DMS153 treated with DMSO at 0.1 percent for 48 hours (cell line): ENCODE results near the gene TNNT3.

ENCODE experiments used
- DNase-seq: peaks from one replicate; lab custom pipeline; 2025; ENCODE audit not compliant: unreplicated experiment; lab: John Stamatoyannopoulos, UW

Gene TNNT3

DNA sequence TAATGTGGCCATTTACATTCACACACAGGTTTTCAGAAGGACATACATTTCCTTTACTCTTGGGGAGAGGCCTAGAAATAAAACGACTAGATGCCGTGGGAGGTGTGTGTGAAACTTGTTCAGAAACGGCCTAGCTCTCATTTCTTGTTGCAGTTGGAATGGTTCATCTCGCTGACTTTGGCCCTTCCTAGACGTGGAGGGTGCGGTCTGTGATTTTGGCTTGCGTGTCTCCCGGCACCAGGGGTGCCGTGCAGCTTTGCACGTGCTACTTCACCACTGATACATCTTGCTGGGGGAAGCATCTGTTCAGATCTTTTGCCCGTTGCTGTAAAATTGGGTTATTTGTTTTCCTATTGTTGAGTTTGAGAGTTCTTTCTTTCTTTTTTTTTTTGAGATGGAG lies 24.7 kb upstream of the TNNT3 start:
- DNase-seq = no peak

- DNase-seq = no peak
Observed at GRCh38 chr11:1896468-1896867, 23.0 kb upstream of the TNNT3 start.

DNA sequence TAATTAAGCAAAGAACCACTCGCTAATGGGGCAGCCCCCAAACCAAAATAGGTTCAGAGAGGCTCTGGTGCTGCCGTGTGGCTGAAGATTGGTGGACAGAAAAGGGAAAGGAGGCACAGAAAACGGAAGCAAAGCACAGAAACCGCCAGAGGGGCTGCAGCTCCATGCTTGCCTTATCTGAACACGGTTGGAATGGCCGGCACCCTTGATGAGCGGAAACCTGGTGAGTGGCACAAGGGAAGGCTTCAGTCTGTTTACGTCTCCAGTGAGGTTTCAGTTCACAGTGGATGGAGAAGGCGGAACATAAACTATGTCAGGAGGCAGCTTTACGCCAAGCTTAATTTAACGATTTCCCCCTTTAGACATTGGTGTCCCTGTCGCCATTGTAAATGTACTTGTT lies 22.6 kb upstream of the TNNT3 start:
- no peak for DNase-seq

DNA sequence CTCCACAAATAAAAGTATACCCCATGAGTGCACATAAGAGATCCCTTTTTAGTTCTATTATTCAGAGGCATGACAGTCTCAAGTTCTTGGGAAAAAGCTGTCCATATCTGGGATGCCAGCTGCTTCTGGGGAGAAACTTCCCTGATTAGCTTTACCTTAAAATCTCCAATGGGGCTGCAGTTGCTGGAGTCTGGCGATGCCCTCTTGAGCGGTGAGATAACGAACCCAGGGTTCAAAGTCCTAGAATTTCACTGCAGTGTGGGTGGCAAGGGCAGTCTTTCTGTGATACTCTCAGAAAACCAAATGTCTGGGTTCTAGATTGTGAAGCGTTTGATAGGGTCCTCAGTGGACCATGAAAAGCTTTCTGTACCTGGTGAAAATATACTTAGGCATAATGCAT lies 20.4 kb upstream of the TNNT3 start:
- DNase-seq = no peak

DNA sequence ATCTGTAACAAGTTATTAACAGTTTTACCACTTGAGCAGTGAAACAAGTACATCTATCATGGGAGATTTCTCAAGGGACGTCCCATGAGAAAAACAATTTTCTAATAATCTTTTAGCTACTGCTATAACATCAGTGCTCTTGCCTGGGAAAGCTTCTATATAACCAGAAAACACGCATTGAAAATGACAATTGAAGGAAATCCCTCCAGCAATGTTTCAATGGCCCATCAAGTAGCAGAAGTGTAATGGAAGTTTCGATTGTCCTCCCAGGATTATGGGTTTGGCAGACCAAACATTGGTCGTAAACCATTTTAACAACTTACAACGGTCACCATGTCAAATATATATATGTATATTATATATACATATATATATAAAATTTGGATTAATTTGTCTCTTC lies 19.8 kb upstream of the TNNT3 start:
- no peak for DNase-seq

DNA sequence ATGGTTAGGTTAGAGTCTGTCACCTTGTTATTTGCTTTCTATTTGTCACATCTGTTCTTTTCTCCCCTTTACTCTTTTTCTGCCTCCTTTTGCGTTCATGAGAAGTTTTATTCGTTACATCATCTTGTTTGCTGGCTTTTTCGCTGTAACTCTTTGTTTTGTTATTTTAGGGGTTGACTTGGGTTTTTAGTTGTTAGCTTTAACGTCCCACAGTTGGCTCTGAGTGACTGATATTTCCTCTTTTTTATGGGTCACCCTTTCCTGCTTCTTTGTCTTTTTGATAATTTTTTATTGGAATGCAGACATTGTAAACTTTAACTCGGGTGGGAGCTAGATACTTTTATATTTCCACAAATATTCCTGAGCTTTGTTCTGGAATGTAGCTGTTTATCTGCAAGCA lies 13.3 kb upstream of the TNNT3 start:
- DNase-seq = no peak

DNA sequence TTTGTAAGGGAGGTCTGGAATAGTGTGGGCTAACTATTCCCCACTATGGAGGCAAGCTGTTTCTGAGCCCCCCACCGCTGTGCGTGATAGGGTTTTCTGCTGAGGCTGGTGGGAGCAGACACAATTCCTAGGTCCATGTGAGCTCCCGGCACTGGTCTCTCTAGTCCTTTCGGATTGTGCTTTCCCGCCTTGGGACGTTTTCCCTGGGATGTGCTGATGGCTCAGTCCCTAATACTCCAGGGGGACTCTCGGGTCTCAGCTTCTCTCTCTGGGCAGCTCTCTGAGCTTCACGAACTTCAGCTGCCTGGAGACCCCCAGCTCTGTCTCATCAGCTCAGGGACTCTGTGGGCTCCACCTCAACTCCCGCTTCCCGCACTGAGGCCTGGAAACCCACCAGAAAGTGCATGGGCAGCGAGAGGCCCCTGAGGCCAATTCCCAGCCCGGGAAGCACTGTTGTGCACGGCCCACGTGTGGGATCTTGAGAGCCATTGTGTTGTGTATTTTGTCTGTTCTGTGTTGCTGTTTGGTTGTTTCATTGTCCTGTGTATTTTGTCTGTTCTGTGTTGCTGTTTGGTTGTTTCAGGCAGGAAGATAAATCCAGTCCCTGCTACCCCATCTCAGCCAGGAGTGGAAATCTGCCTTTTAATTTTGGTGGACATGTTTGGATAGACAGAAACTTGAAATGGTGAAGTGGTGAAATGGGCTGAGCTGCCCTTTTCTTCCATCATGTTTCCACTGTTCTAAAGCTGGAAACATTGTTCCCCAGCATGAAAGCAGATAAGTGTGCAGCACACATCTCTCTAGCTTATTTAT lies 12.7 kb upstream of the TNNT3 start:
- DNase-seq = no peak

DNA sequence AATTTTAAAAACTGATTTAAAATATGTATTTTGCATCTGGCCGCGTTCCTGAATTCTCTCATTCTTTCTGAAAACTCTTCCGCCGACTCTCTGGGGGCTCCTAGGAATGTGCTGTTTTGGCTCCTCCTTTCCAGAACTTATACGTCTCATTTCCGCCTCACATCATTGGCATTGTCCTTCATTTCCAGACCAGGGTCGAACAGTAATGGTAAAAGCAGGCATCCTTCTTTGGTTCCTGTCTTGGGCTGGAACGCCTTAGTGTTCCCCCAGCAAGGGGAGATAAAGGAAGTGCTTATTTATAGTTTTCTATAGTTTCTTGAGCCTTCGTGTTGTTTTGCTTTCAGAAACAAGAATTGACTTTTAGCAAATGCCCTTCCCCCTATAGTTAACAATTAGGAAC lies 10.9 kb upstream of the TNNT3 start:
- DNase-seq = no peak

- no peak for DNase-seq
Observed at GRCh38 chr11:1909524-1909923, 10.0 kb upstream of the TNNT3 start.

- no peak for DNase-seq
Observed at GRCh38 chr11:1912289-1912878, 7.1 kb upstream of the TNNT3 start.

- no peak for DNase-seq
Observed at GRCh38 chr11:1913271-1914060, 6.0 kb upstream of the TNNT3 start.

DNA sequence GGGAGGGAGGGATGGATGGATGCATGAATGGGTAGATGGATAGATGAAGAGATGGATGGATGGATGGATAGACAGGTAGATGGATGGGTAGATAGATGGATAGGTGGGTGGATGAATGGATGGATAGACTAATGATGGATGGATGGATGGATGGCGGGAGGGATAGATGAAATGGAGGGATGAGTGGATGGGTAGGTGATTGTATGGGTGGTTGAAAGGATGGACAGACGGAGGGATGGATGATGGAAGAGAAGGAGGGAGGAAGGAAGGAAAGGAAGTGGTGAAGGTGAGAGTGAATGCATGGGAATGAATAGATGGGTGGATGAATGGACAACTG lies 3.7 kb upstream of the TNNT3 start:
- DNase-seq = no peak

GRCh38 chr11:1916132-1916985 lies 3.1 kb upstream of the TNNT3 start:
- DNase-seq = no peak

DNA sequence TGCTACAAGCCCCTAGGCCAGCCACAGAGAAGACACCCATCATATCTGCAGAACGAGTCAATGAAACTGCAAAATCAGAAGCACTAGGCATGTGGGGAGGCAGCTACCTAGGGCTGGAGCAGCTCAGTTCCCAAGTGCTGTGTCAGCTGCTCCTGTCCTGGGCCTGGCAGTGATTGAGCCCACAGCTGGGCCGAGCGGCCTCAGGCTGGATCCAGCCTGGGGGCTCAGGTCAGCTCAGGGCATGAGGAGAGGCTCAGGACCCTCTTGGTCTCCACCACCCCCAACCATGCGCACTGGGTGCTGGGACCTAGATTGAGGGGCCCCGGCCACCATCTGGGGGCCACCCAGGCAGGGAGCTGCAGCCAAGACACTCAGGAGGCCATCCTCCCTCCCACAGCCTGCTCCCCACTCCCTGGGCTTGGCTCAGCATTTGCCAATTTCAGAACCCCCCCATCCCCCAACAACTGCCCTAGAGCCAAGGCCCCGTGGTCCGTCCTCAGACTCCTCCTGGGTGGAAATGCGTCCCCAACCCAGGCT lies 2.4 kb upstream of the TNNT3 start:
- DNase-seq = no peak

GRCh38 chr11:1917523-1918435 lies 1.7 kb upstream of the TNNT3 start:
- no peak for DNase-seq

- DNase-seq = no peak
Observed at GRCh38 chr11:1918436-1919315, 827 bp upstream of the TNNT3 start.

DNA sequence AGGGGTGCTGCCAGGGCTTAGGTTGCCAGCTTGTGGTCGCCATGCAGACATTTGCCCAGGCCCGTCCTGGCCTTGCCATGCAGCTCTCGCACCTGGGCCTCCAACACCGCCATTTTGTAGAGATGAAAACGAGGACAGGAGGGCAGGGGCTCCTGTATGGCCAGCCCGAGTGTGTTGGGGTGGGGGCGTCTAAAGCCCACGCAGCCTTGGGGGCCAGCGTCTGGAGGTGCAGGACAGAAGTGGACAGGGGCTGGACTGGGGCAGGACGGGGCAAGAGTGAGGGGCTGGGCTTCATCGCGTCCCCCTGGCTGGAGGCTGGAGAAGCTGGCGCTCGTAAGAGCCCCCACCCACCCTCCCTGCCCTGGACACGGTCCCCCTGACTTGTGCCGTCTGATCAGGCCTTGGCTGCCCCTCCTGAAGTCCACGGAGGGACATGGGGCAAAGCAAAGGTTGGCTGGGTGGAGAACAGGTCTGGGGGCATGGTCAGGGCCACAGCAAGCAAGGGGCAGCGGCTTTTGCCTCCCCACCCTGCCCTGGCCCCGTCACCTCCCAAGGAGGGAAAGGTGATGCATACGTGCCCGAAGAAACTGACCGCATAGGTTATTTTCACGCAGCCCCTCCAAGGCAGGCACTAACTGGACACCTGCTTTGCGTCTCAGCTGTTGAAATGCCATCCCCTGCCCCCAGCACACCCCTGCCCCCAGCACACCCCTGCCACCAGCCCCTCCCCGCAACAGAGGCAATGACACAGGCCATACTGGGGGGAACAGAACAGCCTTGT lies 815 bp downstream of the TNNT3 start:
- DNase-seq = no peak

- DNase-seq = no peak
Observed at GRCh38 chr11:1920909-1921573, 1.5 kb downstream of the TNNT3 start.
